Panc1 (cell line): ENCODE data around the gene KLHDC9.

Experiments
- CTCF ChIP-seq: fragments of 450-650 bp; IDR thresholded peaks from 2 replicates; pipeline ENCODE4 v1.5.1; 2017; ENCODE audit warnings: mild to moderate bottlenecking
- POLR2AphosphoS5 ChIP-seq: IDR thresholded peaks from 2 replicates; pipeline ENCODE4 v1.6.1; 2012; ENCODE audit warnings: mild to moderate bottlenecking, low read depth, low read length, moderate library complexity
- REST ChIP-seq, 2 experiments: IDR thresholded peaks; 2 replicates each; pipeline ENCODE4 v1.6.1; 2011 to 2012; ENCODE audit warnings: low read depth in 2 of 2, control low read depth in 1 of 2, low read length in 1 of 2, mild to moderate bottlenecking in 1 of 2, moderate library complexity in 1 of 2; ENCODE audit not compliant: insufficient read depth in 1 of 2
- TCF7L2 ChIP-seq: IDR thresholded peaks from 2 replicates; pipeline ENCODE4 v1.6.1; 2011; ENCODE audit warnings: mild to moderate bottlenecking, low read depth, low read length, inconsistent platforms

GRCh38 chr1:161085165-161085564 is 13.0 kb upstream of the KLHDC9 start:
- TF ChIP-seq CTCF, result no peak
- TF ChIP-seq TCF7L2, result no peak
- no peak for TF ChIP-seq POLR2AphosphoS5
- TF ChIP-seq REST (IDR thresholded peaks at IDR 0.05; ENCODE audit: insufficient read depth in 1 of 2, low read depth in 2 of 2, low read length in 1 of 2), result no peak
